ENCODE results near the gene MRPS34.

The MRPS34 gene

DNA sequence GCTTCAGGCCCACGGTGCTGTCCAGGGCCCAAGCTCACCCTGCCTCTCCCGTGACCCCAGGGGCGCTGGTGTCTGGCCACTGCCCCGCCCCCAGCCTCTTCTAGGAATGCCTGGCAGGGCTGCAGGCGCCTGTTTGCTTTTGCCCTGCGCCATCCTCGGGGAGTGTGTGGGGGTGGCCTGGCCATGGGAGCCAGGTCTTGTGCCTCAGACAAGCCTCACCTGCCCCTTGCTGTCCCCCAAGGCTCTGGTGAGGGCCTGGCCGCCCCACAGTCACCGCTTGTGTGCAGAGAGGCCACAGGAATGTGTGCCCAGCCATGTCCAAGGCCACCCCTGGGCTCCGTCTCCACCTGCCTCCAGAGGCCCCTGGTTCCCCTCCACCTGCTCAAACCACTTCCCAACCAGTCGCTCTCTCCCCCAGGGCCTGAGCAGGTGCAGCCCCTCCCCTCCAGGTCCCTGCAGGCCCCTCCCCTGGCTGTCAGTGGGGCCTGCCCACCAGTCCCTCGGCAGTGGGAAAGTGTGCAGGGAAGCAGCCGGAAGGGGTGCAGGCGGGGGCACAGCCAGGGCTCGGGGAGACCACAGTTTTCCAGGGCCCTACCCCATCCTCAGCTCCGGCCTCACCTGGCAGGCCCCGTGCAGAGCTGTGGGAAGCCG lies 21.4 kb upstream of the MRPS34 start:
- no peak for DNase-seq

DNA sequence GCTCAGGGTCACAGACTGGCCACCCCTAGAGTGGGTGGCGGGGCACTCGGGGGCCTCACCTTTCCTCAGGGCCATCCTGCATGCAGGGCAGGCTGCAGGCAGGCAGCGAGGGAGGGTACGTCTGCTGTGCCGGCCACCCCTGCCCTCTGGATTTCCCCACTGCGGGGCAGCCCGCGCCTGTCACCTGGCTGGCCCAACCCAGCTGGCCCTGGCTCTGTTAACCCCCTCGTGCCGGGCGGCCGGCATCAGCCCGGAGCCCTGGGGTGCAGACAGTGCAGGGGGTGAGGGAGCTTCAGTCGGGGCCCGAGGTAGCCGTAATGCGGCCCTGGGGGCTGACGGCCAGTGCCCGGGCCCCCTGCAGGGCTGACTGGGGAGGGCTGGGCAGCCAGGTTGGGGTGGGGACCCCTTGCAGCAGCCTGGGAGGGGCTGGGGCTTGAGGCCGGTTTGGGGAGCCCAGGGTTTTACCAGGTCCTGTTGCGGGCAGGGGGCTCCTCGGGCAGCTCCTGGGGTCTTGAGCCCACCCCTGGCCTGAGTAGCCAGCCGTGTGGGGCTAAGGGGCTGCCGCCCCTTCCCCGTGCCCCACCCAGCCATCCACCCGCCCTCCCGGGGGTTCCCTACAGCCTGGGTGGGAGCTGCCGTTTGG lies 20.8 kb upstream of the MRPS34 start, which contains the start of gene IGFALS:
Gene IGFALS, minus strand, starts transcription at position 128 of the 643 bp plus-strand sequence. Its CDS starts 53 bp downstream, at position 75.
- DNase-seq: no peak

DNA sequence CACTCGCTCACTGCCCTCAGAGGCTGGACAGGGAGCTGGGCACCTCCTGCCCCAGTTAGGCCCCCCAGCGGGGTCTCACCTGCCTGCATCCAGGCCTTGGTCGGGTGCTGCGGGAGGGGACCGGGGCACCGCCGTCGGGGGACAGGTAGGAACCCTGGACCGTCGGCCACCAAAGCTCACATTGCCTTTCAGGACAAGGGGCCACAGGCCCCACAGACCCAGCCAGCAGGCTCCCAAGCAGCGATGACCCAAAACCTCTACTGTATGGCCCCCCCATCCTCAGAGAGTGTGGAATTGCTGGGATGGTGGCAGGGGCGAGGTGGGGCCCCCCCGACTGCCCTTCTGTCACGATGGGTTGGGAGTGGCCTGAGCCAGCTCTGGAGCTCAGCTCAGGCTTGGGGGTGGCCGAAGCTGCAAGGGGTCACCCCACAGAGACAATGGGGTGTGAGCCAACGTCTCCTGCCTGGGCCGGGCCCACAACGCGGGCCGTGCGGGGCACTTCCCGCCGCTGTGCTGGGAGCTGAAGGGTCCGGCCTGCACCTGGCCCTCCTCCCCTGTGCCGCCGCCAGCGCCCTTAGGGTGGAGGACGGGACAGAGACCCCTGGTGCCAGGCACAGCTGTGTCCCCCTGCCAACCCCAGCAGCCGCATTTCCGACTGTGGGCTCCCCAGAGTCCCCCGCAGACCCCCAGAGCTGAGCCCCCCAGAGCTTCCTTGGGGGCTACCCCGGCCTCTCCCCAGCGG lies 20.1 kb upstream of the MRPS34 start:
- no peak for DNase-seq

DNA sequence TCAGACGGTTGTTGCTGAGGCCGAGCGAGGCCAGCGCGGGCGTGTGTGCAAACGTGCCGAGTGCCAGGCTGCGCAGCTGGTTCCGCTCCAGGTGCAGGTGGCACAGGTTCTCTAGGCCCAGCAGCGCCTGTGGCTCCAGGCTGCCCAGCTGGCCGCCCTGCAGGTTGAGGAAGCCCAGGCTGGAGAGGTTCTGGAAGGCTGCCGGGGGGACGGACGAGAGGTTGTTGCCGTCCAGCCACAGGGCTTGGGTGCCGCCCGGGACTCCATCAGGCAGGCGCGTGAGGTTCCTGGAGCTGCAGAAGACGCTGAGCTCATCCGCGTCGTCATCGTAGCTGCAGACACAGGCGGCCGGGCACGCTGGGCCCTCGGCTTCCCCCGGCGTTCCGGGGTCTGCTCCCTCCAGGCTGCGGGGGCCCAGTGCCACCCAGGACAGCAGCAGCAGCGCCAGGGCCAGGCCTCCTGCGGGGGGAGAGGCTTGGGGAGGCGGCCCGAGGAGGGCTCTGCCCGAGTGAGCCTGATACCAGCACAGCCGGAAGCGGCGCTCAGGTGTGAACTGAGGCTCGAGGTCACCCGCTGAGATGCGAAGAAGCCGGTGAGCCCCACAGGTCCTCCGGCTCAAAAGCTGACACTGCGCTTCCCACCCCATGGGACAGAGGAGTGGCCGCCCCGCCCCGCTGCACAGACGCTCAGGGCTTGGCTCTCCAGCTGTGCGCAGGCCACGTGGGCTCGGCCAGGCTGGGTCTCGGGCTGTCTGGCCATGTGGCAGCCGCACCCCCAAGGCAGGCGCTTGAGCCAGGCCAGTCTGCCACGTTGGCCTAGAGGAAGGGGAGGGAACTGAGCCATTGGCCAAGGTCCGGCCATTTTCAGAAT lies 19.2 kb upstream of the MRPS34 start:
- no peak for DNase-seq

DNA sequence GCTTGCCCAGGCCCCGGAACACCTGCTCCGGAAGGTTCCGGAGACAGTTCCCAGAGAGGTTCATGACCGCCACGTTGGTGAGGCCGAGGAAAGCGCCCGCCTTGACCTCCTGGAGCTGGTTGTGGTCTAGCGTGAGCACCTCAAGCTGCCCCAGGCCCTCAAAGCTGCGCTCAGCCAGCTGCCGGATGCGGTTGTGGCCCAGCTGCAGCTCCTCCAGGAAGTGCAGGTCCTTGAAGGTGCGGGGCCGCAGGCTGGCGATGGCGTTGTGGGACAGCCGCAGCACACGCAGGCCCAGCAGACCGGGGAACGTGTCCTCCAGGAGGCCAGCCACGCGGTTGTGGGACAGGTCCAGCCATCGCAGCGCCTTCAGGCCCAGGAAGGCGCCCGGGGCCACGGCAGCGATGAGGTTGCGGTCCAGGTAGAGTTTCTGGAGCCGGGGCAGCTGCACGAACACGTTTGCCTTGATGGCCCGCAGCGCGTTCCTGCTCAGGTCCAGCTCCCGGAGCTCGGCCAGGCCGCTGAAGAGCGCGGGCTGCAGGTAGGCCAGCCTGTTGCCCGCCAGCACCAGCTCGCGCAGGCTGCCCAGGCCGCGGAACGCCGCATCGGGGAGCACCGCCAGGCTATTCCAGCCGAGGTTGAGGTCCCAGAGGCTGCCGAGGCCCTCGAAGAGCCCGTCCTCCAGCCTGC lies 18.5 kb upstream of the MRPS34 start:
- no peak for DNase-seq

DNA sequence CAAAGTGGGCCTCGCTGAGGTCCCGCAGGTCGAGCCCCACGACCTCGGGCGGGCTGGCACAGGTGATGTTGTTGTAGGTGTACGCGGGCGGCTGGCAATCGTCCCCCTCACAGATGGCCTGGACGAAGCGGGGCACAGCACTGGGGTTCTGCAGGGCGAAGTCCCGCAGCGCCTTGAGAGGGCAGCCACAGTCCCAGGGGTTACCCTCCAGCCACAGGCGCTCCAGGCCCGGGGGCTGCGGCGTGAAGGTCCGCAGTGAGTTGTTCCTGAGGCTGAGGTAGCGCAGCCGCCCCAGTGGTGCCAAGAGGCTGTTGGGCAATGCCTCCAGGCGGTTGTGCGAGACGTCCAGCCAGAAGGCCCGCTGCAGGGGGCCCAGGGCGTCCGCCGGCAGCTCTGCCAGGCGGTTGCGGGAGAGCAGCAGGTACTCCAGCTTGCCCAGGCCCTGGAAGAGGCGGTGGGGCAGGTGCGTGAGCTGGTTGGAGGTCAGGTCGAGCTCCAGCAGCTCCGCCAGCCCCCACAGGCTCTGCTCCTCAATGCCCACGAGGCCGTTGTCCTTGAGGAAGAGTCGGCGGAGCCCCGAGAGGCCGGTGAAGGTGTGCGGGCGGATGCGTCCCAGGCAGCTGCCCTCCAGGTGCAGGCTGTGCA lies 17.8 kb upstream of the MRPS34 start:
- DNase-seq: no peak

DNA sequence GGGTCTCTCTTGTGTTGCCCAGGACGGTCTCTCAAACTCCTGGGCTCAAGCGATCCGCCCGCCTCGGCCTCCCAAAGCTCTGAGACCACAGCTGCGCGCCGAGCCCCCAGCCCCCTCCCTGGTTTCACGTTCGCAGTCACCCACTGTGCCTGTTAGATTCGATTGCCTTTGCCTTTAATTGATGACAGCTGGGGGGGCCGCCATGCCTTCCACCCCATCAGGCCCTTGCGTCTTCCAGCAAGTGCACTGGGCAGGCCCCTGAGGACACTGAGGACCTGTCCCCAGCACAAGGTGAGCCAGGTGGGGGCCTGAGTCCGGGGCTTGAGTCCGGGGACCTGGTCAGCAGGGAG lies 17.3 kb upstream of the MRPS34 start:
- no peak for DNase-seq

DNA sequence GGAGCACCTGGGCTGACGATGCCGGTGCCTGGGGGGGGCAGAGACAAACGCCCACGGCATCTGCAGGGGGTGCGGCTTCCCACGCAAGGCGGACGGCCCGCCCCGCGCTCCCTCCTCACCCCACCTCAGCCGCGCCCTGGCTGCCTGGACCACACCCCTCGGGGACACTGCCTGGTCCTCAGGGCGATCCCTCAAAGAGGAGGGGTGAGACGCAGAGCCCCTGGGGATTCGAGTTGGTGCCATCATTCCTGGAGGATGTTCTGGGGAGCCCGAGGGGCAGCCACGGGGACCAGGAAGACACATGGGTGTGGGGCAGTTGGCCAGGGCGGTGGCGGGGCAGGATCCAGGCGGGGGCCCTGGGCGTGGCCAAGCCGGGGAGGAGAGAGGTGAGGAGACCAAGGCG lies 16.7 kb upstream of the MRPS34 start:
- no peak for DNase-seq

DNA sequence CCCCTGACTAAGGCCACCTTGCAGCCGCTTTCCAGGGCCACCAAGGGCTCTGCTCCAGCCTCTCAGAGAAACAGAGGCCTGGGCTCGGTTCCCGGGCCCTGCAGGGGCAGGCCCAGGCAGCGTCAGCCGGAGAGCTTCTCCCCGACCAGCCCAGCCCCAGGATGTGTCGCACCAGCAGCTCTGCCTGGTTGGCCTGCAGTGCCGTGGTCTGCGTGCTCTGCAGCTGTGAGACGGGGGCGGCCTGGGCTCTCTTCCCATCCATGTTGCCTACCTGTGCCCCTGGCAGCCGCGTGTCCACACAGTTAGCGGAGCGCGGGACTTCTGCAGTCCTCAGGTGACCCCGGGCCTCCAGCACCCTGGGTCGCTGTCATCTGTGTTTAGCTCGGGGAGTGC lies 15.8 kb upstream of the MRPS34 start:
- DNase-seq: no peak

DNA sequence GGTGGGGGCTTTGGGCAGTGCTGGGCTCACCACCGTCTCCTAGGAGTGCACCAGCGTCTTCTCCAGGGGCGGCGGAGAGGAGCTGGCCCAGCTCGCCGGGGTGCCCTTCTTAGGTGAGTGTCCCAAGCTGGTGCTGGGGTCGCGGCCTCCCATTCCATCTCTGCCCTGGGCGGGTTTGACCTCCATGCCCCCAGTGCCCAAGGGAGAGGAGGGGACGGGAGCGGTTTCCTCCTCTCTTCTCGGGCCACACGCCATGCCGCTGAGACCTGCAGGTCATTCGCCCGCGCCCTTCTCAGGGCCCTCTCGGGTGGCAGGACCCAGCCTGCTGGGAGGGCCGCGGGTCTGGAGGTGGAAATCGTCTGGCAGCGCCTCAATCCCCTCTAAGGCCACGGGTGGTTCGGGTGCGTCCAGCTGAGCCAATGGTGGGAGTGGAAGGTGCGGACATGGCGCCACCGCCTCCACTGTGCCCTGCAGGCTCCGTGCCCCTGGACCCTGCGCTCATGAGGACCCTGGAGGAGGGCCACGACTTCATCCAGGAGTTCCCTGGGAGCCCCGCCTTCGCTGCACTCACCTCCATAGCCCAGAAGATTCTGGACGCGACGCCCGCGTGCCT lies 15.3 kb upstream of the MRPS34 start:
- no peak for DNase-seq

DNA sequence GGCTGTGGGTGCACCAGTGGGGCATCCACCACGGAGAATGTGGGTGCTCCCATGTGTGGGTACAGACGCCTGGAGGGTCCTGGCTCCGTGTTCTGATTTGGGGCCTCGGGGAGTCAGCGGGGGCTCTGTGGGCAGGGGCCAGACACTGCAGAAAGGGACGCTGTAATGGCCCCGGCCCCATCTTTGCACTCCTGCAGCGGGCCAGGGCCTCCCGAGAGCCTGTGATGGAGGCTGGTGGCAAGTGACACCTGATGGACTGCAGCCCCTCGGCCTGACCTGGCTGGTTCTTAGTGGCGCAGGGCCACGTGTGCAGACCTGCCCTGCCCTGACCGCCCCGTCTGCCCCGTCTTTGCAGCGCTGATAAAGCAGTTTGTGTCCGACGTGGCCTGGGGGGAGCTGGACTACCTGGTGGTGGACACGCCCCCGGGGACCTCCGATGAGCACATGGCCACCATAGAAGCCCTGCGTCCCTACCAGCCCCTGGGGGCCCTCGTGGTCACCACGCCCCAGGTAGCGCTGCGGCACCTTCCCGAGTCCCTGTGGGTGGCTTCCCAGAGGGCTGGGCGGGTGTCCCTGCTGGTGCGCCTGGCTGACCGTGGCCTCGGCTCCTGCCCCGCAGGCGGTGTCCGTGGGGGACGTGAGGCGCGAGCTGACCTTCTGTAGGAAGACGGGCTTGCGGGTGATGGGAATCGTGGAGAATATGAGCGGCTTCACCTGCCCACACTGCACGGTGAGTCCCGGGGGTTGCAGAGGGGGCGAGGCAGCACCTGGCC lies 14.6 kb upstream of the MRPS34 start:
- DNase-seq: no peak

DNA sequence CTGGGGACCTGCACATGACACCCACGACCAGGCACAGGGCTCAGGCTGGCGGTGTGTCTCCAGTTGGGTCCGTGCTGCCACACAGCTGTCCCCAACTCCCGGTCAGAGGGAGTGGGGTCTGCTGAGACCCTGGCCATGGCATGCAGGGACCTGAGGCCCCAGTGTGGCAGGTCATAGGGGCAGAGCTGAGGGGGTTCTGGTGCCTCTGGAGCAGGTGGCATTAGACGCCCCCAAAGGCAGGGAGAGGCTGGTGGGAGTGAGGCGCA lies 14.1 kb upstream of the MRPS34 start:
- DNase-seq: no peak

DNA sequence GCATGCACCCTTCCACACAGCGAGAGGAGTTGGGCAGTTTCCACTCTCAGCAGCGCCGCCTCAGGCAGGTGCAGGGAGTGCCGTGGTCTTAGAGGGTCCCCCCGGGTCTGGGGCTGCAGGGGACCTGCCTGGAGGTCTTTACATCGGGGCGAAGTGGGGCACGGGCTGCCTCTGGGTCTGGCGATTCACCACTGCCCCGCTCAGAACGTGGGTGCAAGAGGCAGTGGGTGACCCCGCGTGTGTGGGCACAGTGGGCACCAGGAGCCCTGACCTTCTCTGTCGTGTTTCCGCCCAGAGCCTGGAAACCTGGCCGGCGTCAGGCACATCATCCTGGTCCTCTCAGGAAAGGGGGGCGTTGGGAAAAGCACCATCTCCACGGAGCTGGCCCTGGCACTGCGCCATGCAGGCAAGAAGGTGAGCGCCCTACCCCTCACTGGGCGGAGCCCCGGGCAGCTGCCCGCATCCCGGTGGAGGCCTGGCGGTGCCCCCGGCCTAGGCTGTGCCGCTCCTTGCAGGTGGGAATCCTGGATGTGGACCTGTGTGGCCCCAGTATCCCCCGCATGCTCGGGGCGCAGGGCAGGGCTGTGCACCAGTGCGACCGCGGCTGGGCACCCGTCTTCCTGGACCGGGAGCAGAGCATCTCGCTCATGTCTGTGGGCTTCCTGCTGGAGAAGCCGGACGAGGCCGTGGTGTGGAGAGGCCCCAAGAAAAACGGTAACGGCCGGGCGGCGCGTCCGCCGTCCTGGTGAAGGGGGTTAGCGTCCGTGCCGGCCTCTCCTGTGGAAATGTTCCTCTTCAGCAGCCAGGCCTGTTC lies 13.5 kb upstream of the MRPS34 start:
- no peak for DNase-seq

DNA sequence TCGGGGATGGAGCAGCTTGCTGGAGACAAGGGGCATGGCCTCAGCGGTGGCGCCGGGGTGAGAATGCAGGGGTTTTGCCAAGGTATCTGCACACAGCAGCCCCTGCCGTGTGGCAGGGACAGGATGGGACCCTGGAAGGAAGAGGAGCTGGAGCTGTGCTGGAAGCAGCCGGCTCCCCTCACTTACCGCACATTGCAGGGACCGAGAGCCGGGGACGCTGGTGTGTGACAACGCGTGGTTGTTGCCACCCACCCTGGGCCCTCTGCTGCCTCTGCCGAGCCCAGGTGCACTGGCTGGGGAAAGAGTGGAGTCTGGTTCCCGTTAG lies 12.9 kb upstream of the MRPS34 start:
- DNase-seq: no peak

DNA sequence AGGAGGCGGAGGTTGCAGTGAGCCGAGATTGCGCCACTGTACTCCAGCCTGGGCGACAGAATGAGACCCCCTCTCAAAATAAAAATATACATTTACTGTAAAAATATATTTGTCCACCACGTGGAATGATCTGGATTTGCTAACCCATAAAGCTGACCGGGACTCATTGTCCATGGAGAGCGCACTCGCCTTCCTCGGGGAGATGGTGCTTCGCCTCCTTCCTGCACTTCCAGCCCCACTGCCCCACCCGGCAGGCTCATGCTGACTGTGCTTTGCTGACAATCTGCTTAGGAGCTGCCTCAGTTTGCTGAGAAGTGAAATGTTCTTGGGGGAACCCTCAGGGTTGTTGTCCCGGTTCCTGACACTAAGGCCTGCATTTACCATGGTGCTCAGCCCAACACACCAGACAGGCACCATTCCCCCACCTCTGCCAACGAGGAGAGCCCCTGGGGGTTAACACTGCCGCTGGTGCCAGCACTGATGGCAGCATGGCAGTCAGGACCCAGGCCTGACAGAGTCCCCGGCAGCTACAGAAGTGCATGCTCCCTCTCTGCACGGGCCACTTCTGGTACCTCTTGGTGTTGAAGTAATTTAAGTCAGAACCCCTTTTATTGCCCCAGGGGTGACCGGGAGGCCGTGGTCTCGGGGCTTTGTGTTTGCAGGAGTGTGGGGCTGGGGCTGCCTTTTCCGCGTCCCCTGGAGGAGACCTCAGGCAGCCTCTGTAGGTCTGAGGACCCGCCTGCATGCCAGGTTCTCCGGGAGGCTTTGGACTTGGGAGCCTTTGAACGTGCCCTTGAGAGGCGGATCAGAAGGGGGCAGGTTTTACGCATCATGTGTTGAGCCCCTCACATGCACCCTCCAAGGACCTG lies 12.3 kb upstream of the MRPS34 start:
- DNase-seq: no peak

DNA sequence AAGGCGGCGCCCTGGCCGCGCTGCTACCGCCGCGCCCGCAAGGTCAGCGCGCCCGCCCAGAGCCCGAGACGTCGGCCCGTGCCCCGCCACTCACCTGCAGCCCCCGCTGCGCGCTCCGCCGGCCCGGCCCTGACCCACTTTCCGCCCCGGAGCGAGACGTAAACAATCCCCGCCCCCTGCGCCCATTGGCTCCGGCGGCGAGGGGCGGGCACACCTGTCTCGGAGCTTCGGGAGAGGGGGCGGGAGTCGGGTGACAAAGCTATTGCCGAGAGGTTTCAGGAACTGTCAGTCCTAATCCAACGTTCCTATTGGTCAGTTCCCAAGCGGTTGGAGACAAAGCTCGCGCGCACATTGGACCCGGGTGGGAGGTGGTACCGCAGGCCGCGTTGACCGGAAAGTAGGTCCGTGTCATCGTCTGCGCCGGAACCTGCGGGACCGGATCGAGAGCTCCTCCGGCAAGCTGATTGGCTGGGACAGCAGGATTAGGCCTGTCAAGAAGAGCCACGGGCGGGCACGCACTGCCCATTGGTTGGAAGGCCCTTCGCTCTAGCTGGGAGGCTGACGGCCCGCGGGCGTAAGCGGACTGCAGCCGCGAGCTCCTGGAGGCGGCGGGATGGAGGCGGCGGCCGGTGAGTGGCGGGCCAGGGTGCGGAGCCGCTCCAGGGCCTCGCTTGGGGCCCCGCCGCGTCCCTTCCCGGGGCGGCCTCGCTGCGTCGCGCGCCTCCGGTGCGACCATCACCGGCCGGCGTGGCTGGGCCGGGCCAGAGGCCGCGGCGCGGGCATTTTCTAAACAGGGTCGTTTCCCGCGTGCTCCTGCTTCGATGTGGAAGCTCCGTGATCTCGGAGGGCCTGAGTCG lies 9.7 kb upstream of the MRPS34 start, which contains the start of the genes NUBP2 and SPSB3:
Gene NUBP2, plus strand, starts transcription at position 553 of the 857 bp plus-strand sequence. Its CDS starts 61 bp downstream, at position 614.
Gene SPSB3, minus strand, starts transcription at position 164 of the 857 bp plus-strand sequence. CDS start 1,088 bp downstream, outside the sequence.
- peak; percentile 98 for DNase-seq

DNA sequence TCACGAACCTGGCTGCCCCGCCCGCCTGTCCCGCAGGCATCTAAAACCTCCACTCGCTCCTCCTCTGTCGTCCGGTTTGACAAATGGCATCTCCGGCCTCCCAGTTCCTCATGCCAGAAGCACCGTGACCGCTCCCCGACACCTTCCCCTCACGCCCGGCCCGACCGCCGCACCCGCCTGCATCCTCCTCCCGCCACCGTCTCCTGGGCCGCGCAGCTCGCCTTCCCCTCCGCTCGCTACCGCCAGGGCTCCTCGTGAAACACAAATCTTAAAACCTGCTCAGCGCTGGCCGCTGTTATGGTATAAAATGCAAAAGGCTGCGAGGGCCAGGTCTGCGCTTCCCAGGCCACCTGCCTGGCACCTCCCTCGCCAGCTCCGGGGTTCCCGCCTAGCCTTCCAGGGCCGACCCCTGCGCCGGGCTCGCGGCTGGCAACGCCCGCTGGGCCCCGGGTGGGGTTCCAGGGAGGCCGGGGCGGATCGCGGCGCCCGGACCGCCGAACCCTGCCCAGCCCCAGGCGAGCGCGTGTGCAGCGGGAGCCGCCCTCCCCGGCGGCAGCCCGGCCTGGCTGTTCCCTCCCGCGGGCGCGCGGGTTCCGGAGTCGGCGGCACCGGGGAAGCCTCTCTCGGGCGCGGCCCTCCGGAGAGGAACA lies 8.9 kb upstream of the MRPS34 start:
- DNase-seq: no peak

DNA sequence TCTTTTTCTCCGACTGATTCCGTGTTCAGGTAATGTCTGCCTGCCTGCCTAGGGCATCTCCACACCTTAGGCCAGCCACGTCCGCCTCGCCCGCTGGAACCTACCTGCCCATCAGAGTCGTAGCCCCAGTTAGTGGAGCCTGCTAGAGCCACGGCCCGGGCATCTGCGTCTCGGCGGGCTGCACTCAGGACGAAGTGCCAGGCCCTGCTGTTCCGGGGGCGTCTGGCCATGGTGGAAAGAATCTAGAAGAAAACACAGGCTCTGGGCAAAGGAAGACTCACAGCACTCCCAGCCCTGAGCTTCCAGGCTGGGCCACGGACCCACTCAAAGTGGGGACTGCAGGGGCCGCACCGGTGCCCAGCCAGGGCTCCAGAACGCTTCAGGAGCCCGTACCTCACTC lies 8.3 kb upstream of the MRPS34 start:
- no peak for DNase-seq
